ENCODE data around the gene LTBP2. TPM values are rescaled to one million over a fixed set of nuclear protein-coding genes. Genes with fewer than 3 reads are reported as not detected.
A peak's percentile ranks its signal among the peaks of the same experiment; 100 is the strongest.

The LTBP2 gene
- 14.4 TPM for total RNA-seq

DNA sequence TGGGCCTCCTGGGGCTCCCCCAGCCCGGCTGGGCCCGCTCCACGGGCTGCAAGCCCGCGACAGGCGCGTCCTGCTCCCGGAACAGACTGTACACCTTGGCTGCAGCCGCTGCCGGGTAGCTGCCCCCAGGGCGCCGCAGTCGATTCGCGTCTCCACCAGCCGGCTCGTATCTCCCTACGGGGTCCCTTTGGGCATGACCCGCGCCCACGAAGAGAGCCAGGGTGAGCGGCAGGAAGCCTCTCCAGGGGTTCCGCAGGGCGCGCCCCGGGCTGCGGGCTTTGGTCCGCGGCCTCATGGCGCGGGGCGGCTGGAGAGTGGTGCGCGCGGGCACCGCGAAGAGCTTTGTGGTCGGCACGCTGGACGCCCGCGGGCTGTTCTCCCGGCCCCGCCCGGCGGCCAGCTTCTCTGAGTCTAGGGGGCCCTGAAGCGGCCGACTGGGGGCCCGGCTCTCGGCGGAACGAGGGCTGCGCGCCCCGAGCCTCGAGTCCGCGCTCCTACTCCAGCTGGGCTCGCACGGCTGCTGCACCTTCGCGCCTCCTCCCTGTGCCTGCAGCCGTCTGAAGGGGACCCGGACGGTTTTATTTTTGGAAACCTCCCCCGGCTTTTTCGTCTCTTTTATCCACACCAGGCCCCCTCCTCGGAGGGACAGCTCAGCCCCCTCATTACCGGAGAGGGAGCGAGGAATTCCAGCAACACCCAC is at the start of gene LTBP2:
TSS of gene LTBP2 (minus strand) at position 588 of the 700 bp plus-strand sequence. CDS start at position 295, 293 bp downstream.
- ATAC-seq = peak; percentile 5

DNA sequence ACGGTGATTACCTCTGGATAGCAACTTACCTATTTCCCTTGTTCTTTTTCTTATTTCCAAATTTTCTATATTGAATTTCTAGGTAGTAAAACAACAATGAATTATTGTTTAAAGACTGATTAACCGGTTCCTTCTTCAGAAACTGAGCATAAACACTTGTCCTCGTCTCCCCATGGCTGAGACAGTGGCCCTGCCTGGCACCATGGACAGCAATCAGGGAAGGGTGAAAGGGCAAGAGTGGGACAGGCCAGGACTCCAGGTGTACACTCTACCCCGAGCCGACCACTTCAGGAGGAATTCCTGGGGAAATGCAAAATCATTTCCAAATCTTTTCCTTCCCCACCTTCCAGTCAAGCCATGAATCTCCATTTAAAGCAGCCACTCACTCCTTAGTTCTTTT is 48.8 kb upstream of the LTBP2 start:
- no peak for ATAC-seq

DNA sequence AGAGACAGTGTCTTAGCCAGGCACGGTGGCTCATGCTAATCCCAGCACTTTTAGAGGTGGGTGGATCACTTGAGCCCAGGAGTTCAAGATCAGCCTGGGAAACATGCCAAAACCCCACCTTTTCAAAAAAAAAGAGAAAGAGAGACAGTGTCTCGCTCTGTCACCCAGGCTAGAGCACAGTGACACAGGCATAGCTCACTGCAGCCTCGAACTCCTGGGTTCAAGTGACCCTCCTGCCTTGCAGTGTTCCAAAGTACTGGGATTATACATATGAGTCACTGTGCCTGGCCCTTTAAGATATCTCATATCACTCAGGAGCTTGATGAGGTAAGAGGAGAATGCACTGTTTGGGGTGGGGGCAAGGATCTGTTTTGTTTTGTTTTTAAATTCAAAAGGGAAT is 48.1 kb upstream of the LTBP2 start:
- no peak for ATAC-seq

DNA sequence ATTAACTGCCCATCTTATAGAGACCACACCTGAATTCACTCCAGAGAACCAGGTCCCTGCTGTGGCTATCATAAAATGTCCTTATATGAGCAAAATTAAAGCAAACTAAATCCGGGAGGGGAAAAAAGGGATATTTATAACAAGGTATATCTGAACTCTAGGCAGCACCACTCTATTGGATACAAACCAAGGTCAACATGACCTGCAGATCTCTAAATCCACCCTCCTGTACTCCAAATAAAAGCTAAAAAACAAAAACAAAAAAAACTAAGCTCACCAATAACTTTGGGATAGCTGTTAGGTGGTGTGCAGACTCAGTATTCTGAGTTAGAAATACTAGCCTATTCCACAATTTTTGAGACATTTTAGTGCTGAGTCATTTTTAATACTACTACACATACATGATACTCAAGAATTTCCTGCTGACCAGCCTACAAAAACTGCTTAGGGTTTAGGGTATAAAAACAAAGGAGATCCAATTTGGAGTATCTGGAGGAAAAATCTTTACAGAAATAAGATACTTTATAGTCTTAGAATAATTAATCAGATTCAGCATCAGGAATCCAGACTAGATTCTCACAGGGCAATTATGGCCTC is 46.6 kb upstream of the LTBP2 start:
- ATAC-seq = no peak

DNA sequence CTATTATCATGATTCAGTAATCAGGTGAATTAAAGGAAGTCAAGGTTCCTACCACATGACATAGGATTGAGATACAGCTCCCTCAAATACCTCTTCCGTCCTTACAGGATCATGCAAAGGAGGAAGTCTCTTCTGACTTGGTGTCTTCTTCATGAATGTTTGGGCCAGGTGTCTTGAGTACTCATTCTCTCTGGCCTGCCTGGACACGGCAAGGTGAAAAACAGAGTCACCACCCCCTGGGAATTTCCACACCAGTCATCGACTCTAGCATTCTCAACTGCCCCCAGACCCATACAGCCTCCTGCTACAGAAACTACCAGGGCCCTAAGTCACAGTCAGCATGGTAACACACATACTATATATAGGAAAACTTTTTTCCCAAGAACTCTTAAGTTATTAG is 44.9 kb upstream of the LTBP2 start:
- no peak for ATAC-seq

DNA sequence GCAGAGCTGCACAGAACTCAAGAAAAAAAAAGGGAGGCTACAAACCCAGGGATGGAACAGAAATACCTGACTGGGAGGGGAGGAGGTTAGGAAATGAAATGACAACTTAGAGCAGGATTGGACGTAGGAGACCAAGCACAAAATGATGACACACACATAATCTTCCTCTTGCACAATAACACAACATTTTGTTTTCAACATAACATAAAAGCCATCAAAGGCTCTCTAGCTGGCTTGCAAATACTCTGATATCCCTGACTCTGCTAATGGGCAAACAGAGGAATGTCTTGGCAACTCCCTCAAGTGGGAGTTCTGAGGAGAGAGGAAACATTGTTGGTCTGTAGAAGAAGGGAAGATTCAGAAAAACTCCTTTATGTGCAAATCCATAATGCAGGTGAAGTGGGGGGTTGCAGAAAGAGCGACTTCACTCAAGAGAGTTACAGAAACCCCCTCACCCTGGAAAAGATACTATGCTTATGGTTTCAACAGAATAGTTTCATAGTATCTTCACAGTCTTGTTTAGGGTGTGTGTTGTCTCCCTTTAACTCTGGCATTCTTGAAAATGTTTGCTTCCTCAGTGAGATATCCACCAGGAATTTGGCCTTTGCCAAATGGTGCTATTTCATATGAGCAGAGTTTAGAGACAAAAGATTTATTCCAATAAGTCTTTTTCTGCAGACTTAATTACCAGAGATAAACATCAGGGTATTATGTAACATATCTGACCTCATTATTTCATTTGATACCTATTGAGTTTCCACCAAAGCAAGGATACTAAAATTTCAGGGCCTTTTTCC is 43.8 kb upstream of the LTBP2 start:
- peak; percentile 61 for ATAC-seq

DNA sequence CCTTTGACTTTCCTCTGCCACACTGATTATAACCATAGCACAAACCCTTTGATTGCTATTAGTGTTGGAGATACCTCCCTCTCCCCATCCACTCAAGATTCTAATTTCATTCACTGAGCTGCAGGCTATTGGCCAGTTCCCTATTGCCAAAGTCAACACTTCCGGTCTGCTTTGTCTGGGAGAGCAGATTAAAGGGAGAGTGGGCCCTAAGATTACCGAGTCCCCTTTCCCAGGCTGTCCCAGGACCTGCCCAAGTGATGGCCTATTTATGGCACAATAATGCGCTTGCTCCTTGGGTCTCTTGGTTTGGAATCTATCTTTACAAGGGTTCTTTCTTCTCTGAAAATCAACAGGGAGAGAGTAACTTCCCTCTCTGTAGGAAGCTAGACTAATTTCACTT is 42.9 kb upstream of the LTBP2 start:
- ATAC-seq = no peak

DNA sequence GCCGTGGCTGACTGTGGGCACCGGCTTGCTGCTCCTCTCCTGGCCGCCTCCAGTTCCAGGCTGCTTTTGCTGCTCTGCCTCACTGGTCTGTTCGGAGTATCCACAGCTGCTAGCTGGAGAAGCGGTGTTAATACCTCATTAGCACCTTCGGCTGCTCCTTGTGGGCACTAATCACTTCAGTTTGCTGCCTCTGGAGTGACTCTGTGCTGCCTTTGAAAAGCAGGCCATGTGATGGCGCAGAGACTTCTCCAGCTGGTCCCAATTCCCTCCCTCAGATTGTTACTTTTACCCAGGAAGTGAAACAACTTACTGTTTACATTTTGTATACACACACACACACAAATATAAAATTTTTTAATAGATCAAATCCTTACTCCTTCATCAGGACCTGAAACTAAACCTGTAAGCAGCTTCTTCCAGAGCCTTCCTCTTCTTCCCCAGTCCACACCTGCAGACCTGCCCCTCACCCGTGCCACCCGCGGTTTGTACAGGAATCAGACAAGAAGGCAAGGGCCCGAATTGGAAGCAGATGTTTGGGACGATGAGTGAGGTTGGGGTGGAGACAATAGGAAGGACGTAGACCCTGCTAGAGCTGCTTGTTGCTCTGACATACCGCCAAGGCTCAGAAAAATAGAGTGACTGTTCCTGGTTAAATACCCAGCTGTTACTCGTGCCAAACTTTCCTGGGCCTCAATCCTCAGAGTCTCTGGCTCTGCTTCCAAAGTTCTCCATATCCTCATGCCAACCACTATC is 41.5 kb upstream of the LTBP2 start:
- no peak for ATAC-seq

DNA sequence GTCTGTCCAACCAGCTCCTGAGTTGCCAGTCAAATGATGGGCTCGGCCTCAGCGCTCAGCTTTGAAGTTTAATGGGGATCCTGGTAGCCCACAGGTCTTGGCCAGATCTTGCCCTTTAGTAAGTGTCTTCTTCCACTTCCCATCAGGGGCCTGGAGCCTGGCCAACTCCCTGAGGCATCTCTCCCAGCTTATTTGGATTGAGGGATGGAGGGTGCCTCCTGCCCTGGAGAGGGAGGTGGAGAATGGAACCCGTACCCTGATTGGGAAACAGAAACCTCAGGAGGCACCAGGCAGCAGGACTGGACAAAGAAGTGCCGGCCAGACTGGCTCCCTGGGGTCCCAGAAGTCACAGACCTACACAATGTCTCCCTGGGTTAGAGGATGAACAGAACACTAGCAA is 40.5 kb upstream of the LTBP2 start:
- ATAC-seq = no peak

DNA sequence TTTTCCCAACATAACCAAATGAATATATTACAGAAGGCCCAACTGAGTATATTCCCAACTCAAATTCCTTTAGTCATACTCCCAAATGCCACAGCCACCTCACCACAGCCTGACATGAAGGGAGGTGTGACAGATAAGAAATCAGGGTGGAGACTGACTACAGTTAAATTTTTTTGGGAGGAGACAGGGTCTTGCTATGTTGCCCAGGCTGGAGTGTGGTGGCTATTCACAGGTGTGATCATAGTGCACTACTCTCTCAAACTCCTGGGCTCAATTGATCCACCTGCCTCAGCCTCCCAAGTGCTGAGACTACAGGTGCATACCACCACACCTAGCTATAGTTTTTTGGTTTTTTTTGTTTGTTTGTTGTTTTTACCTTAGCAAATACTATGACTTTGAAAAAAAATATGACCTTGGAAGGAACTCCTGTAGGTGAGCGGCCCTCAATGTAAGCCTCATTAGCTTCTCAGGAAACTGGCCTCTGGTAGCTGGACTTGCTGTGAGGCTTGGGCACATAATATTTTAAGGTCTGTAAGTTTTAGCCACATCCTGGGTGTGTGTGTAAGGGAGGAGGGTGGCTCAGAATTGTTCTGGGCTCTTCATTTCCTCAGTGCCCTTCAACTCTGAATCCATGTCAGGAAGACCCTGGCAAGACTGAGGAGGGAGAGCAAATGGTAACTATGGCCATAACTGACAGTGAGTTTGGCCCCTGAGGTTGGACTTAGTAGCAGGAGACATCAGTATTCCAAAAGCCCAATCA is 39.1 kb upstream of the LTBP2 start:
- ATAC-seq = no peak

DNA sequence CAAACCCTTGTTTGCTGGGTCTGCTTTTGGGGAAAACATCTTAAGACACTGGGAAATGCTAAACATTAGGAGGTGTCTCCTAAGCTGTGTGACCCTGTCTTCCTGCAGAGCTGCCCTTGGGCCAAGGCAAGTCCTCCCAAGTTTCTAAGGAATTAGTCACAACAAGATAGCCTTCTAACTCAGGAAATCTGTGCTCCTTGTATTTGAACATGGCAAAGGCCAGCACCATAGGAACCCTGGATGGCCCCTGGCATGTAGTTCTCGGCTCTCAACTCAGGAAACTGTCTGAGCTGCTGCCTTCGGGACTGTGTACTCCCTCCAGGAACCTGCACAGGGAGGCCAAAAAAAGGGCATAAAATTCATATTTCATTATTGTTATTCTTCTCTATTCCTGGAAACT is 37.6 kb upstream of the LTBP2 start:
- peak; percentile 13 for ATAC-seq

DNA sequence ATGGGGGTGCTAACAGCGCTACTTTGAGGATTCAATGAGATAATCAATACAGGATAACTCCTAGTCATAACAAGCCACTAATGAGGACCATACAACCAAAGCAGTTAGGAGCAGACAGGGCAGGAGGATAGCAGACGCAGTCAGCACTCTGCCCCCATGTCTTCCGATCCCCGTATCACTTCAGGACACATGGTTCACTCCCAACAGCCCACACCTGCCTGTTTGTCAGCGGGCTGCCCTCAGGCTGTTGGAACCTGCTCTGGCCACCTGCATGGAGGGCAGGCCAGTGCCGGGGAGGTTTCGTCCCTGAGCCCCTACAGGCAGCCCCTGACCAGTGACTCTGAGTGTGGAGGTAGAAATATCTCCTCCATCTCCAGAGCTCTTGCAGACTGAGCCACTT is 37.1 kb upstream of the LTBP2 start:
- ATAC-seq = peak; percentile 35

DNA sequence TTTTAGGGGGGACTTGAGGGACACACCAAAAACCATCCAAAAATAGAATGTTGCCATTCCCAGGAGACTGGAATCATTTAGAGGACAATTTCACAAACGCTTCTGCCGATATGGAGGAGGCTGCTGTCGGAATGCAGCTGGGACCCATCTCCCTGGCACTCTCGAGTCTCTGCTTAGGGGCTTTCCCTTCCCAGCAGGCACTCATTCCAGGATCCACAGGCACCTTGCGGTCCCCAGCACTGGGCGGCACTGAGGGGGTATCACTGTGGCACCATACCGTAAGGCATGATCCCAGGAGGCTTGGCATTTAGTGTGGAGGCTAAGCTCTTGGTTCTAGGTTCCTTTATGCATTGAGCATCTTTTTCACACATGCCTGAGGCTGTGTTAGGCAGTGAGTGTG is 36.6 kb upstream of the LTBP2 start:
- ATAC-seq = peak; percentile 2

DNA sequence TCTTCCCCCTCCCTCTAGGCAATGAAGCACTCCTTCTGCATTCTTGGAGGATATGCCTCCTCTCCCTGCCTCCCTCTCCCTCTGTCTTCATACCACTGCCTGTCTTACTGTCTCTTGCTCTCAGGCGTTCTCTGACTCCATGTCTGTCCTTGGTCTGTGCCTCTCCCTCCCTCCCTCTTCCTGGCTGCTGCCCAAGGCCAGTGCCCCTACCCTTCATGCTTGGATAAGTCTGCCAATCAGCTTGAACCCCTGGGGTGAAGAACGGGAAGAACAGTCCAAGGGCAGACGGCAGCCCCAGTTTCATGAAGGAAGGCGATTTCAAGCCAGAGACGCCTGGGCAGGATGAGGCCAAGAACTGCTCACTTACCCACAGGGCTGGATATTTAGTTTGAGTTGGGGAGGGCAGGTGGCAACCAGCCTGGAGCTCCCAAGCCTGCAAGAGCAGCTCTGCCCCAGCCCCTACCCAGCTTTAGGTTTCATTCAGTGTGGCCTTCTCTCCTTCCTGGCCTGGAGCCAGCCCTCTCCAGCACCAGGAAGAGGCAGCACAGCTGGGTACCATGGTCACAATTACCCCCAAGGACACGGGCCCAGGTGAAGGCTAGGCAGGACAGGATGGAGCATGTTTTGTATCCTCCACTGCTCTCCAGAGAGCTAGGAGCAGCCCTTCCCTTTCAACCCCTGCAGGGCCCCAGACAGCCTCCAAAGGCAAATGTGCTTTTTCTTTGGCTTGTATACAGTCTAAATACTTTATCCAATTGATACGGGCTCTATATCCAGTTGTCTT is 35.8 kb upstream of the LTBP2 start:
- peak; percentile 84 for ATAC-seq

DNA sequence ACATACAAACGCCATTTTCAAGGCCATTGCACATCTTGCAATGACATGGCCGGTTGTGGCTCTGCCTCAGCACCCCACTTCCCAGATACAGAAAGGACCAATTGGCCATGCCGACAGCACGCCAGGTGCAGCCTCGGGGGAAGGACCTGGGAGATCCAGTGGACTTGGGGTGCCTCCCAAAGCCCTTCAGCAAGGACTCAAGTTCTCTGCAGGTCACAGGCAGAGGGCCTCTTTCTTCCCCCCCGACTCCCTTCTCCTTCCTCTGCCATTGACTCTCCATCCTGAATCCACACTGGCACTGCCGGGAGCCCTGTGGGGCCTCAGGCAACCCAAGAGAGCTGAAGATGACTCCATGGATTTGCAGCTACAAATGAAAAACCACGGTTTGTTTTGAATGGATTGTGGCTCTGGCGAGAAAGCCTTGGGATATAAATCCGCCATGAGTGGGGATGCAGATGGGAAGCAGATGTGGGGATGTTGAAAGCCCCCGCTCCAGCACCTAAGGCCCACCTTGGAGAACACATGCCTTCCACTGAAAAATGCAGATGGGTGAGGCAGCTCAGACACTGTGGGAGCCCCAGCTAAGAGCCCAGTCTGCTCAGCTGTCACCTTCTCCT is 35.1 kb upstream of the LTBP2 start:
- no peak for ATAC-seq

DNA sequence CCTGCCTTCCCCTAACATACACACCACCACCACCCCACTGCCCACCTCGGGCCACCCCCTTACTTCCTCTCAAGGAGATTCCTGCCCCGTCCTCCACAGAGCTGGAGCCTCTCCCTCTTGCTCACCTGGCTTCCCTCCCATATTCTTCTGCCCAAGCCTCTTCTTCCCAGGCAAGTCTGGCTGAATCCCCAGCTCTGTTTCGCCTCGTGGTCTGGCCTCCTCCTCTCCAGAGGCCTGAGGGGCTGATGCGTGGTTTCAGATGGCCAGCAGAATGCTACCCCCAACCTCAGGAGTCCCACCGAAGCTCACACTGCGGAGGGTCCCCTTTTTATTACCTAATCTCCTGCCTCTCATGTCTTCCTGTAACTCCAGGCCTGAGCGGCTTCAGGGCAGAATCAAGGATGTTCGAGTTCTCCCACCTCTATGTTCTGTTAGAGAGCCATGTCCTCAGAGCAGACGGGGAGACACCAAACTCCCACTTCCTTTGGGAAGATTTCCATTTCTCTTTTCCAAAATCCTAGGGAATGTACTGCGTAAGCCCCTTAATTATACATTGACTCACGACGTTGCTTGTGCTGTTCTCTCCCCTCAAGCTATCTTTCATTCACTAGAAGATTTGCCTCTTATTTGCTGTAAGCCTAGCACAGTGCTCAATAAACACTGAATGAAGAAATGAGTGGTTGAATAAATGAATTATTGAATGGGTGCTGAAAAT is 33.9 kb upstream of the LTBP2 start:
- ATAC-seq = no peak

DNA sequence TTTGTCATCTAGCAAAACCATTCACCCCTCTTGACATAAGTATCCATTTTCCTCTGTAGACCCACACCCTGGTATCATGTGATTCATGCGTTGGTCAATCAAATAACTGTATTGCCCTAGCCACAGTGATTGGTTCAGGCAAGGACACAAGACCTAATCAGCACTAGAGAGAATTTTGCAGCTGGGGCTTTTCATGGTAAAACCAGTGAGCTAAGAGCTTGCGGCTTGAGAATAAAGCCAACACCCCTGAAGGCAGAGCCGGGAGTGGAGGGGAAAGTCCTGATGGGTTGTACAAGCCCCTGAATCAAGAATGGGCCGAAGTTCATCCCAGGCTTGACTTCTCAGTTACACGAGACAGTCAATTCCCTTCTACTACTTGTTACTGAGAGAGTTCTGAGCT is 33.2 kb upstream of the LTBP2 start:
- no peak for ATAC-seq

DNA sequence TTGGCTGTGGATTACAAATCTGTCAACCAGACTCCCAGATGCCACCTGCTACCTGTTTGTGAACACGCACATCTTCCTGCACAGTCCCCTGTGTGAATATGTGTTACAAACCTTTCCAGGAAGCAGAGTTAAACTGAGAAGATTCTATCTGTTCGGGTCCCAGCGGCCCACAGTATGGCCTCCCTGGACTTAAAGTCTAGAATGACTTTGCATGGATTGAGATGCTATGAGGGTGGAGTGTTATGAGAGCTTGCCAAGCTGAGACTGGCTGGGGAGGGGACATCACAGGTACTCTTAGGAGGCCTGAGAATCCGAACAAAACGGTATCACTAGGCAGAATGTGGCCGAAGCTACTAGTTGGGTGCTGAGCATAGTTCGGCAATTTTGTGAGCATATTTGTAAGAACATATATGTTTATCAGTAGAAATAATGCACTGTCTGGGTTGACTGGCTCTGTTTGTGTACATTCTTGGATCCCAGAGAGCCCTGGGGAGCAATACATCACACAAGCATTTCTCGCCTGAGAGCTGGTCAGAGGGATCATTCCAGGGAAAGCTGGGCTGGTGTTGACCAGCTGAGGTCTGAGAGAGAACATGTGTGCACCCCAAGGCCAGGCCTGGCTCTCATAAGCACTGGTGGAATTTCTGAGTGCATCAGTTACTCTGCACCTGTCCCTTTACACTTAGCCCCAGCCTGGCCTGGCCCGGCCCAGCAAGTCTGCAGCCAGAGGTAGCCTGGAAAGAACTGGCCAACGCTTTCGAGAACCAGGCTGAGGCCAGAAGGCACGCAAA is 29.8 kb upstream of the LTBP2 start:
- no peak for ATAC-seq

DNA sequence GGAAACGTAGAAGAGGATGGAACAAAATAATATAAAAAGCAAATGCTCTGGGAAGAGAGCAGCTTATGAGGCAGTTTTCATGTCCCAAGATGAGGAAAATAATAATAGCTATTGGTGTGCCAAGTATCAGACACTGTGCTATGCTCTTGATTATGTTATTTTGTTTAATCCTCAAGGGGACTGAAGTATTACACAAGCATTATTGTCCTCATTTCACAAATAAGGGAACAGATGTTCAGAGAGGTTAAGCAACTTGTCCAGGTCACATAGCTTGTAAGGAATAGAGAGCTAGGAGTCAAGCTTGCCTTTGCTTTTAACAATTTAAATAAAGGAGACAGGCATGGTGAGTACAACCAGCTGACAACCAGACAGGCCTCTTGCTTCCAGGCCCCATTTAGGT is 26.9 kb upstream of the LTBP2 start:
- ATAC-seq = no peak

DNA sequence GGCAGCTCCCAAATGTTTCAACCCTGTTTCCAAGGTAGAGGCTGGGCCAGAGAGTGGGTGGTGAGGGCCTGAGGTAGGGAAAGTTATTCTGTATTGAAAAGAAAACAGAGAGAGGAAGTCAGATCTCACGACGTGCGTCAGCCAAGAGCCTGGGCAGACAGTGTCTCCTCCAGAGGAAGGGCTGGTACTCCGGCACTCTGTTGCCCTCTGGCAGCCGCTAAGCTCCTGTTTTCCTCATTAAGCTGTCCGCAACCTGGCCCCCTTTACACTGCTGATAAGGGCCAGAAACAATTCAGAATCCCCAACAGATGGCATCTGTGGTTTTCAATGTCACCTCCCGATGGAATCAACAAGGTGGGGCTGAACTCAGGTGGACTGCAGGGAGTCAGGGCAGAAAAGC is 26.0 kb upstream of the LTBP2 start:
- no peak for ATAC-seq

Measured in esophagus mucosa (tissue), 1 donor.